Activated T-cell treated with anti-CD3 and anti-CD28 coated beads for 4 hours (primary cell): ENCODE data around the gene CFAP74.

ENCODE experiments used
- DNase-seq: peaks from one replicate; pipeline ENCODE4 v3.0.0-alpha.2; 2020

The CFAP74 gene

DNA sequence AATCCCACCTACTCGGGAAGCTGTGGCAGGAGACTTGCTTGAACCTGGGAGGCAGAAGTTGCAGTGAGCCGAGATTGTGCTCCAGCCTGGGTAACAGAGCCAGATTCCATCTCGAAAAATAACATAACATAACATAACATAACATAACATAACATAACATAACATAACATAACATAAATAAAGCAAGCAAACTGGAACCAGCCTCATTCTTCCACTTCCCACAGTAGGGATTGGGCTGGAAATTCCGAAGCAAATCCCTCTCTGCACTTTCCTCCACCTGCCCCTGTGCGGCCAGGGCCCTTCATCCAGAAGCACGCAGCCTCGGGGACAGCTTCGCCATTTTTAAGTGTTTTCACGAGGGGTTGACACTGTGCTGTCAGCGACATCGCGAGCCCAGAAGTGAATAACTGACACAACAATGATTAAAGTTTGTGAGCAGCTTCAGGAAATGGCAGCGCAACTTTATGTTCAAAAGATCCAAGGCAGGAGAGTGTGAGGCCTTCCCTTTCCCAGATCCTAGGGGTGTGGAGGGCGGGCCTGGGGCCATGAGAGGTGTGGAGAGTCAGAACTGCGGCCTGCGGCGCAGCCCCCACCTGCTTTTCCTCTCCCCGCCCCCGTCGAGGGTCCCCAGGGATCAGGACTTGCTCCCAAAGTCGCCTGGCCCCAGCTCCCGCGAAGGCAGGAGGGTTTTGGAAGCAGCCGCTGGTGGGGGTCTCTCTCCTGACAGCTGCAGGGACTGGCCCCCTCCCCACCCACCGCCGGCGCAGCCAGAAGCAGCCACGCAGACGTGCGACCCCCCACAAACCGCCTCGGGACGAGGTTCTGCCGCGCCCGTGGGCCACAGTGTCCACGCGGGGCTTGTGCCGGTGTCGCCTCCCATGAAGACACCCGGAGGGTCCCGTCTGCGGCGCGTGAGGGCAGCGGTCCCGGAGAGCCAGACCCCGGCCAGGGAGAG is 14.9 kb upstream of the CFAP74 start:
- DNase-seq: no peak

DNA sequence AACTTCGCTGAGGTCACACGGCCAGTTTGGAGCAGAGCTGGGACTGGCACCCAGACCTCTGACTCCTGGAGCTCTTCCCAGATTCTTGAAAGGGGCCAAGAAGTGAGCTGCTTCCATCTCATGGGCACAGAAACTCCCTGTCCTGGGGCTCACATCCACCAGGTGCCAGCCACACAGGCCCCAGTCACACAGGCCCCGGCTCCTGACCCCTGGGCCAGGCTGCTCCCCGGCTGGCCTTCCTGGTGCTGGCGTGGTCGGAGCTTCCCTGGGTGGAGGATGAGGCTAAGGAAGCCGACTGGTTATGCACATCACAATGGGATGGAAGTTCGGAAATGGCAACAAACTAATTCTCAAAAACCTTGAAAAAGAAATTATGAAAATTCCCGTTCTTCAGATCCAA is 12.5 kb upstream of the CFAP74 start:
- no peak for DNase-seq

DNA sequence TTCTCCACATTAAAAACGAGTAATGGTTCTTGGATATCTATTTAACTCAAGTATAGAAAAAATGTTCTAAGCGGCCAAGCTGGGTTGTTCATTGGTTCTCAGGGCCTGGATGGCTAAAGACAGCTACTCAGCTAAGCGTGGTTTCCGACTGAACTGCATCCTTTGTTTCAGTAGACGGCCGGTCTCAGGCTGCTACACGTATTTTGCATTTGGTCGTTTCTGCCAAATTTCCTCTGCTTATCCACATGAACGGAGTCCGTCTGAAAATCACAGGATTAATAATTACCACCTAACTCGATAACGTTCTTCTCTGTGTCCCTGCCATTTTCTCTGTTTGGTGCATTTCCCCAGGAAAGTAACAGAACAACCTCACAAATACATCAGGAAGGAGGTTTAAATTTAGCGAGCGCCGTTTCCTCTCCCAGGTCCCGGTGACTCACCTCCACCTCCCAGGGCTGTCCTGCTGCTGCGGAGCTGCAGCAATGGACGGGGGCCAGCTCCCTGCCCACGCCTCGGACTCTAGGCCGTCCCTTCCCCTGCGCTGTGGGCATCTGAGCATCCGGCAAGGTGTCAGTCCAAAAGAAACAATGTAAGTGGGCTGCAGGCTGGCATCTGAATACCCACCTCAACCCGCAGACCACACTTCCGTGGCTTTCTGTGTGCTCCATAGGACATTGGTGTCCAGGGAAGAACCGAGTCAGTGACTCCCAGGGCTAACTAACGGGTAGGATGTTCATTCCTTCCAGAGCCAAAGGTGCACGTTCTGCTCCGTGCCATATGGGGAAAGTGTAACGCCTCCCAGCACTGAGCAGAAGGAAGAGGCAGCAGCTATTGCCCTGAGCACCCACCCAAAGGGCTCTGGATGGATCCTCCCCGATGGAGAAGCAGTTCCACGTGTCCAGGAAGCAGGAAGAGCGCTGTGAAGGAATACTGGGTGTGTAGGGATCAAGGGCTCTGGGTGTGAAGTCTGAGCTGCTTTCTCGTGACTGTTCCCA is 11.5 kb upstream of the CFAP74 start:
- DNase-seq: no peak

DNA sequence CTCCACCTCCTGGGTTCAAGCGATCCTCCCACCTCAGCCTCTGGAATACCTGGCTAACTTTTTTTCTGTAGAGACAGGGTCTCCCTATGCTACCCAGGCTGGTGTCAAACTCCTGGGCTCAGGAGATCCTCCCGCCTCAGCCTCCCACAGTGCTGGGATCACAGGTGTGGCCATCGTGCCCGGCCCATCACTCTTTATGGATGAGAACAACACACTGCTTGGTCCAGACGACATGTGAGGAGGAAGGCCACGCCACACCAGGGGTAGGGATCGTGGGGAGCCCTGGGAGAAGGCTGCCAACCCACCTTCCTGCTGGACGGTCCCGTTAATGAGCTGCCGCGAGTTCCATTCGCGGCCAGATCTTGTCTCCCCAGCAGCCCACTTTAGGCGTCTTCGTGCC is 10.6 kb upstream of the CFAP74 start:
- no peak for DNase-seq

DNA sequence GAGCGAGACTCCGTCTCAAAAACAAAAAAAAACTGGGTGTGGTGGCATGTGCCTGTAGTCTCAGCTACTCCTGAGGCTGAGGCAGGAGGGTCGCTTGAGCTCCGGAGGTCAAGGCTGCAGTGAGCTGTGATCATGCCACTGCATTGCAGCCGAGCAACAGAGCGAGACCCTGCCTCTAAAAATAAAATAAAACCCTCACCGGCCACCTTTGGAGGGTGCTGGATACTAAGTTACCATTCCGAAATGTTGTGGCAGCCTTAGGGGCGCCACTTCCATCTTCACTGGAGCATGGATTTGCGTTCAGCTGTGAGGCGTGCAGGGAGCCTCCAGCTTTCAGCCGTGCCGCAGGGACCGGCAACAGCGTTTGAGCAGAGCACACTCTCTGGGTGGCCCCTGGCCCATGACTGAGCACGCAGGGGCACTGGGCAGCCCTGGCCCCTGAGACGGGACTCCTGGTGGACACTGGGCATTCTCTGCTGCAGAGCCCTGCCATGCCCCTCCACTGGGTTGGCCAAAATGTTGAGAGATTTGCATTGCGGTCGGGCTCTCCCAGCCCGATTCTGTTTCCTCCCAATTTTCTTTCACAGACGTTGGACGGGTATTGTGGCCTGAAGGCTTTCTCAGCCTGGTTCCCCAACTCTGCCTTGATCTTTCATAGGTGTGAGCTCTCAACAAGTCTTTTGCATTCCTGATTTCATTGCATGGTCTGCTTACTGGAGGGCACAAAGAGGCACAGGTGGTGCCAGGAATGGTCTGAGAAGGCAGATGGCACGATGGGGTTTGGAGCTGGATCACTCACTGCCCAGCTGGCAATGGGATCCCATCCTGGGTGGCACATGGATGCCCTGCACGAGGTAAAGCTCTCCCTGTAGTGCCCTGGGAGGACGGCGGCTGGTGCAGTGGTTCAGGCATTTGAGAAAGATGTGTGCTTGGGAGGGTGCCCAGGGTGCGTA is 5.8 kb upstream of the CFAP74 start:
- DNase-seq: no peak

DNA sequence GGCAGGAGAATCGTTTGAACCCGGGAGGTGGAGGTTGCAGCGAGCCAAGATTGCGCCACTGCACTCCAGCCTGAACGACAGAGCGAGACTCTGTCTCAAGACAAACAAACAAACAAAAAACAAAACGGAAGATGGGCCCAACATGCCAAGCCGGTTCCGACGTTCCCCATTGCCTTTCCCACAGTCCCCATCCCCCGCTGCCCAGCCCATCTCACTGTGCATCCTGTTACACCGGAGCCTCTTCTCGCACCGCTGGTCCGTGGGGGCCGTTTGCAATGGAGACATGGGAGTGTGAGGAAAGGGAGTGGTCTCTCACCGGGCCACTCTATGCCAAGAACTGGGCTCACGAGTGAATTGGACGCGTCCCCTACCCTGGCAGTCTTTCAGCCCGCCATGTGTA is 1.3 kb upstream of the CFAP74 start:
- DNase-seq: no peak

DNA sequence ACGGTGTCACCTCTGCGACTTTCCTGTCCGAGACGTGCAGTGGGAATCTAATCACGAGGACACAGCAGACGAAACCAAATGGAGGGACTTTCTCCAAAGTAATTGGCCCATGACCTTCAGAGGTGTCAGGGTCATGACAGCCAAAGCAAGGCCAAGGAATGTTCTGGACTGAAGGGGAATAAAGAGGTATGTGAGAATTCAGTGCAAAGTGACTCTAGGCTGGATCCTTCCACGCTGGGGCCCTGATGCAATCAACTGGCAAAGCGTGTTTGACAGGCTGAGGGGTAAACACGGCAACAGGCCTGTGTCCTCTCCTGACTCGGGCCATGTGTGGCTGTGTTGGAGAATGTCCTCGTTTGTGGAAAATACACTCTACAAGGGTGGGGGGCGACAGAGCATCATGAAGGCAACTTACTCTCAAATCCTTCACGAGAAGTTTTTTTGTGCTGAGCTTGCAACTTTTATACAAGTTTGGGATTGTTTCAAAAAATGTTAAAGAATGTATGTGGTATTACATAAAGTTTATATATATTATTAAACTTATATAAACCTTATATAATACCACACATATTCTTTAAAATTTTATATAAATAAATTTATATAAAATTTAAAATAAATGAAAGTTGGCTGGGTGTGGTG is 1.7 kb downstream of the CFAP74 start:
- no peak for DNase-seq

DNA sequence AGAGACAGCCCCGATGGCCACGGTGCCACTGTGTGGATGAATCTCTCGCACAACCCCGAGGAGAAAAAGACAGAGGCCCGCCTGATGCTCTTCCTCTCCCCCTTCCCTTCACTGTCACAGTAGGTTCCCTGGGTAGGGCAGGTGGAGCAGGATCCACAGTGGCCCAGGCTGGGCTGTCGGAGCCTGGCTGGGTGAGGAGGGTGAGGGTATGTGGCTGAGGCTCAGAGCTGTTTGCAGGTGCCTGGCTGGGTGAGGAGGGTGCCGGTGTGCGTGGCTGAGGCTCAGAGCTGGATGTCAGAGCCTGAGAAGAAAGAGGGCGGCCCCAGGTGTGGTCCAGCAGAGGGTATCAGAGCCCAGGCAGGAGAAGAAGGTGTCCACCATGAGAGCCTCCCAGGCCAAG is 2.7 kb downstream of the CFAP74 start:
- DNase-seq: no peak

DNA sequence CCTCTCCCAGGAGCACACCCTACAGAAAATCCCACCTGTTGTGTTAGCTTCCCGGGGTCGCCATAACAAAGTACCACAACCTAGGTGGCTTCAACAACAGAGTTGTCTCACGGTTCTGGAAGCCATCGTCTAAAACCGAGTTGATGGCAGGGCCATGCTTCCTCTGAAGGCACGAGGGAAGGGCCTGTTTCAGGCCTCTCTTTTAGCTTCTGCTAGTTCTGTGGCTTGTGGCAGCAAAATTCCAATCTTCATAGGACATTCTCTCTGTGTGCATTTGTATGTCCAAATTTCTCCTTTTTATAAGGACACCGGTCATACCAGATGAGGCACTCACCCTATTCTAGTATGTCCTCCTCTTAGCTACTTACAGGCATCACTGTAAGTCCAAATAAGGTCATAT is 3.2 kb downstream of the CFAP74 start:
- DNase-seq: no peak

DNA sequence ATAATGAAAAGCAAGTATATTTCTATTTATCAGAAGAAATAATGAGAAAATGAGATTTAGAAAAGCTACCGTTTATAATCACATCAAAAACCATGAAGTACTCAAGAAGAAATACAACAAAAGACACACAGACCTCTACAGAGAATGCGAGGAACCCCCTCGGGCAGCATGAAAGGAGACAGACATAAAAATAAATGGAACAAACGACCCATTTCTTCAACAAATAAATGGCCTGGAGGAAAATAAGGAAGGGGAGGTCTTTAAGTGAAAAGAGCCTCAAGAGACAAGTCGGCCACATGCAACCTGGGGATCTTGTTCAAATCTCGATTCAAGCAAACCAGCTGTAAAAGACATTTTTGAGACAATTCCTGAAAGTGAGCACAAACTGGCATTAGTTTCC is 6.0 kb downstream of the CFAP74 start:
- no peak for DNase-seq

DNA sequence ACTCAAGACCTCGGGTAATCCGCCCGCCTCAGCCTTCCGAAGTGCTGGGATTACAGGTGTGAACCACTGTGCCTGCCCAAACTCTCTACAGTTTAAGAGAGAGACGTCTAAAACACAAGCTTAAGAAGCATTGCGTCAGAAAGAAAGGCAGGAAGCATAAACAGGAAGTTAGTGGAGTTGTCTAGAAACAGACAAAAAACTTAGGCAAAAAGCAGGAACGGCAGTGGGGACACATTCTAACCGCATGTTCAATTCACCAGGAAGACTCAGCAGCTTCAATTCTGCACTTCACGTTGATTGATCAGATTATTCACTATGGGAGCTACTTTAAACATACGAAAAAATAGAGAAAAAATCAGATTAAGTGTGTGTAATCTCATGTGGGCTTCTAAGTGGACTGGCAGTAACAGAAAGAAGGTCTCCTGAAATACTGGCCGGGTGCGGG is 7.4 kb downstream of the CFAP74 start:
- no peak for DNase-seq

DNA sequence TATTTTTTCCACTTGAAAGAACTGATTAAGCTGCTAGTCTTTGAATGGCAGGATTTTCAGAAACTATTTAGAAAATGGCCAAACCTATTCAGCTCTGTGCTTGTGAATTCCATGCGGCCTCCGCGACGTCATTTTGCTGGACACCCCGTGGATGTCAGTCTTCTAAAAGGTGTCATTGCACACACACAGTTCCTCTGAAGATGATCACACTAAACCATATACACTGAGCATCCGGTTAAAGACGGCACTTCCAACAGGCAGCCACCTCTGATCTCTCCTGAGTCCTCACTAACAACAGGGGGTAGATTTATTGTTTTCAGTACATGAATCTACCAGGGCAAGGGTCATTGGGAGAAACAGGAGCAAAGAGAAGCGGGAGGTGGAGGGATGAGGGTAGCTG is 9.1 kb downstream of the CFAP74 start:
- no peak for DNase-seq

DNA sequence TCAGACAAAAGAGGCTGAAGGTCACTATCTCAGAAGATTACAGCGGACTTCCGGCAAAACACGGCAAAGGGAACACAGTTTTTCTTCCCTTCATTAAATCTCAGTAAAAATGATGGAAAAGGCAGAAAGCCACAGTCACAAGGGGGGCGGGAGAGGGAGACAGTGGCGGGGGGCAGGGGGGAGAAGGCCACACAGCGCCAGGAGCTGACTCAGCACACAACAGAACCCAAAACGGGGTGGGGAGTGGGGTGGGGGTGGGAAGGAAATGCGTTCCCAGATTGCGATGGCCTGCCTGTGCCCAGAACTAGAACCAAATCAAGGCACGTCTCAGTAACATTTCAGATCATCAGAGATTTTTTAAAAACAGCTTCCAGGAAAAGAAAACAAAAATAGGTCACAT is 13.4 kb downstream of the CFAP74 start:
- DNase-seq: no peak

DNA sequence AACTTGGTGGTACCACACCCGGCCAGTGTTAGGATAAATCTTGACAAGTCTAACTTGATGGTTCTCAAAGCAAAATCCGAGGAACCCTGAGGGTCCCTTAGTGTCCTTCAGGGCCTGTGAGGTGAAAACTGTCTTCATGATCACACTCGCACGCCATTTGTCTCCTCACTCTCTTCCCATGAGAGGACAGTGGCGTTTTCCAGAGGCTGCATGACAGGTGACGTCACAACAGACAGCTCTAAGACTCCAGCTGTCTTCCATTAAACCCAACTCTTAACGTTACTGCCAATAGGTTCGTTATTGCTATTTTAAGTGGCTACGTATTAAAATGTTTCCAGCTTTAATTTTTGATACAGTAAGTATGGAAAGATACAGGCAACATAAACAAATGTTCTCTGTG is 13.8 kb downstream of the CFAP74 start:
- no peak for DNase-seq

DNA sequence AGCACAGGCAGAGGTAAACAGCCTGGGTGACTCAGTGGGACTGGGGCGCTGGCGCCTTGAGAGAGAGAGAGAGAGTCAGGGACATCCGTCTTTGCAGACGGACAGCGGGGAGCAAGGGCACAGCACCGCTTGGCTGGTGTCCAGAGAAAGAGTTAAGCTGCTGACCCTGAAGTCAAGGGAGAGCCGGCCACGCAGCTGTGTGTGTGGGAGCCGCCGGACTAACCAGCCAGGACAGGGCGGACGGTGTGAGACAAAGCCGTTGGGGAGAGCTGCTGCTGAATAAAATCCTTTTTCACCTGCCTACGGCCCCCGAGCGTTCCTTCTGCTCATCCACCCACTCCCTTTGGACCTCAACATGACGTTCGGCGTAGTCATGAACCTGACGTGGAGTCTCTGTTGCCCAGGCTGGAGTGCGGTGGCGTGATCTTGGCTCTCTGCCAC is 14.5 kb downstream of the CFAP74 start:
- DNase-seq: no peak

DNA sequence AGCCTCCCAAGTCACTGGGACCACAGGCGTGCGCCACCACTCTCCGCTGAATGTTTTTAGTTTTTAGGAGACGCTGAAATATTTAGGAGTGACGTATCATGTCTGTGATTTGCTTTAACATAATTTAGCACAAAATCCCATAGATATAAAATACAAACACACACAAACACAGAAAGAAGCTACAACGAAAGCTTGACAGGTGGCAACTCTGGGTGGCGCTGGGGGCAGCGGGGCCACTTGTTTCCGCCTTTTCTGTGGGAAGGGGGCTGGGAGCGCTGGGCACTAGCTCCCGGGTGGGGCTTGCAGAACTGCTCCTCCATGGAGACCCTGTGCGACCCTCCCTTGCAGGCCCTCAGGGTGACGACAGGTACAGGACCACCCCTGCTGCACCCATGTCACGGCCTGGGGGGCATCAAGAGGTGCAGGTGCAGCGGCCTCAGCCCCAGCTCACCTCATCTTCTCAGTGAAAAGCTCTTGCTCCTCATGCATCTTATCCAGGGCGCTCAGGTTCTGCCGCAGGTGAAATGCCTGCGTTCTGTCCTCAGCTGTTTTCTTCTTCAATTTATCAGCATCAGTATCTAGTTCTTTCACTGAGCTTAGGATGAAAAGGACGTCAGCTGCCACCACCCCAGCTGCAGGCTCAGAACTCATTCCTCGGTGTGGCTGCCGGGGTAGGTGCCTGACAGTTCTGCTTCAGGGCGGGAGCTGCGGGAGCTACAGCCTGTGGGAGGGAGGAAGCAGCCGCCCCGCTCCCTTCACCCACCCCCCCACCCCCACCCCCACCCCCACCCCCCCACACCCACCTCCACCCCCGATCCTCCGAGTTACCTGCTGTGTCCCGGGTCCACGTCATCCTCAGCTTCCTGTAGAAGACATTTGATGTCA is 15.3 kb downstream of the CFAP74 start:
- DNase-seq: no peak

DNA sequence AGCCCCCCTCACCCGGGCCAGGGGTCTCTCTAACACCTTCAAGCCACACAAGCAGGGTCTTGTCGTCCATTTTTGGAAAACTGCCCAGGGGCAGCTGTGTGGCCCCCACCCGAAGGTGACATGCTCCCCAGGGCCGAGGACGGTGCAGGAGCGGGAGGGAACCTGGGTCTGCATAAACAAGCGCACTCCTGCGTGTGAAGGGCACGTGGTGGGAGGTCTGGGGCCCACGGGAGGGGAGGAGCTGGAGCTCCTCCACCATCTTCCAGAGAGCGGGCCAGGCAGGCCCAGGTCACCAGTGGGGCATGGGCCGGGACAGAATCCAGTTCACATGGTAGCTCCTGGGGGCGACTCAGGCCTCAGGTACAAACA is 16.5 kb downstream of the CFAP74 start:
- DNase-seq: no peak

DNA sequence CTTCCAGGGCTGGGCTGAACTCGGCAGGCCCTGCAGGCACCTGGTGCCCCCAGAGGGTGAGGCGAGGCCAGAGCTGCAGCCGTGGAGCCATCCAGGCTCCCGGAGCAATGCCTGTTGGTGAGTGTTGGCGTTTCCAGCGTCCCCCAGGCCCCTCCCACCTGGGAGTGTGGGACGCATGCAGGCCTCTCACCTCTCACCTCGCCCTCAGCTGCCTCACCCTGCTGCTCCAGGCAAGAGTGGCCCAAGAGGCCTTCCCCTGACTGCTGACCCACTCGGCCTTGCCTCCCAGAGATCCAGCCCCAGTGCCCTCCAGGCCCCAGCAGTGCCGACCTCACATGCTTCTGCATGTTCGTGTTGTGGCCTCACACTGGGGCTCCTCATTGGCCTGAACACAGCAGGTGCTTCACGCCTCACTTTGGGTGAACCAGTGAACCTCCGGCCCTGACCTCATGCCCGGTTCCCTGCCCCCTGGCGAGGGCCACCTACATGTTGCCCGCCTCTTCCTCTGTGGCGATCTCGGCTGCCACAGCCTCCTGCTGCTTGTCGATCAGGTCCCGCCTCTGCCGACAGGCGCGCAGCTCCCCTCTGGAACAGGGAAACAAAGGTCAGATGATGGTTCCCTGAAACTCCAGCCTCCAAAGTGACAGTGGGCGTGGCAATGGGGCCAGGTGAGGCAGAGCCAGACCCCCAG is 17.0 kb downstream of the CFAP74 start:
- DNase-seq: no peak

DNA sequence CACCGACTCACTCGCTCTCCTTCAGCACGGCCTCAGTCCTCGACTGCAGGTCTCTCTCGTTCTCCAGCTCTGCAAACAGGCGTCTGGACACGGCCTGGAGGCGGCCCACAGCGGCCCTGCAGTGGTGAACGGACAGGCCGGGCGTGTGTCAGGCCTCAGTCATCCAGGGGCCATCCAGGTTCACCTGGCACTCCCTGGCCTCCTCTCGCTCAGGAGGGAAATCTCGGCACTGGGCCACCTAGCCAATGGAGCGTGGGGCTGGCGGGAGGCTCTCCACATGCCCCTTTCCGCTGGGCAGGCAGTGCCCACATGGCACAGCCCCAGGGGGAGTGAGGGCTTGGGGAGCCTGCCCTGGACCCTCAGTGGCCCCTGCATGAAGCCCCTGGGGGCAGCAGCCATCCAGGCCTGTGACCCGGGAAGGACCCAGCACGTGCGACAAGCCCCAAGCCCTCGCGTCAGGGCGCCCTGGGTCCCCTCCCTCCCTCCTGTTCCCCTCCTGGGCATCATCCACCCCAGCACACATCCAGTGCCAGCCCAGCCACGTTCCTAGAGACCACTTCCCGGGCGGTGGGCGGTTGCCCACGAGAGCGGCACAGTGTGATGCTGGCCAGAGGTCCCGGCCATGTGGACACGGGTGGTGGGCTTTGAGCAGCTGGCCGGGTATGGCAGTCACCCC is 18.1 kb downstream of the CFAP74 start:
- DNase-seq: no peak
